Astrocyte of the cerebellum (primary cell): ENCODE measurements around the gene DCPS.

ENCODE experiments used
- DNase-seq: peaks from one replicate; pipeline ENCODE4 v3.0.0-alpha.2; 2011; ENCODE audit warnings: low read depth
- H3K4me3 ChIP-seq: 2 replicates; pipeline ENCODE4 v1.5.1; 2011; ENCODE audit warnings: mild to moderate bottlenecking, low read depth, low read length, moderate library complexity
- in situ Hi-C: cut with HindIII; loops from 2 replicates; pipeline ENCODE4 v1.10.0; 2017; ENCODE audit warnings: low sequenced_read_pairs
- TF ChIP-seq, protein P1 (sequence below): IDR thresholded peaks from 2 replicates; pipeline ENCODE4 v1.5.1; 2012; ENCODE audit warnings: low read length, low read depth, moderate library complexity, mild to moderate bottlenecking; ENCODE audit errors: missing control alignments

Gene DCPS

DNA sequence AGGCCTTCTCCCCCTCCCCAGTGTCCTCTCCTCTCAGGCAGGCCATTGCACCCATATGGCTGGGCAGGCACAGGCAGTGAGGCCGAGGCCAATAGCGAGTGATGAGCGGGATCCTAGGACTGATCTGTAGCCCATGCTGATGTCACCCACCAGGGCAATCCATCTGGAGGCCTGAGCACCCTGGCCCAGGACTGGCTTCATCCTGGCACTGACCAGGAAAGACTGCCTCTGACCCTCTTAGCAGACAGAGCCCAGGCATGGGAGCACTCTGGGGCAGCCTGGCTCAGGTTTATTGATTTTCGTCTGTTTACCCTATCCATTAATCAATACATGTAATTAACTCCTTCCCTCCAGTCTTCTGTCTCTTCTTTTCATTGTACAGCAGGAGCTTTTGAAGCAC, 26.1 kb upstream of the DCPS start:
- no peak for DNase-seq
- TF ChIP-seq, protein P1, sequence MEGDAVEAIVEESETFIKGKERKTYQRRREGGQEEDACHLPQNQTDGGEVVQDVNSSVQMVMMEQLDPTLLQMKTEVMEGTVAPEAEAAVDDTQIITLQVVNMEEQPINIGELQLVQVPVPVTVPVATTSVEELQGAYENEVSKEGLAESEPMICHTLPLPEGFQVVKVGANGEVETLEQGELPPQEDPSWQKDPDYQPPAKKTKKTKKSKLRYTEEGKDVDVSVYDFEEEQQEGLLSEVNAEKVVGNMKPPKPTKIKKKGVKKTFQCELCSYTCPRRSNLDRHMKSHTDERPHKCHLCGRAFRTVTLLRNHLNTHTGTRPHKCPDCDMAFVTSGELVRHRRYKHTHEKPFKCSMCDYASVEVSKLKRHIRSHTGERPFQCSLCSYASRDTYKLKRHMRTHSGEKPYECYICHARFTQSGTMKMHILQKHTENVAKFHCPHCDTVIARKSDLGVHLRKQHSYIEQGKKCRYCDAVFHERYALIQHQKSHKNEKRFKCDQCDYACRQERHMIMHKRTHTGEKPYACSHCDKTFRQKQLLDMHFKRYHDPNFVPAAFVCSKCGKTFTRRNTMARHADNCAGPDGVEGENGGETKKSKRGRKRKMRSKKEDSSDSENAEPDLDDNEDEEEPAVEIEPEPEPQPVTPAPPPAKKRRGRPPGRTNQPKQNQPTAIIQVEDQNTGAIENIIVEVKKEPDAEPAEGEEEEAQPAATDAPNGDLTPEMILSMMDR: no peak
- in situ Hi-C loops: no loop called here
- H3K4me3 ChIP-seq: no peak overlapping the region

DNA sequence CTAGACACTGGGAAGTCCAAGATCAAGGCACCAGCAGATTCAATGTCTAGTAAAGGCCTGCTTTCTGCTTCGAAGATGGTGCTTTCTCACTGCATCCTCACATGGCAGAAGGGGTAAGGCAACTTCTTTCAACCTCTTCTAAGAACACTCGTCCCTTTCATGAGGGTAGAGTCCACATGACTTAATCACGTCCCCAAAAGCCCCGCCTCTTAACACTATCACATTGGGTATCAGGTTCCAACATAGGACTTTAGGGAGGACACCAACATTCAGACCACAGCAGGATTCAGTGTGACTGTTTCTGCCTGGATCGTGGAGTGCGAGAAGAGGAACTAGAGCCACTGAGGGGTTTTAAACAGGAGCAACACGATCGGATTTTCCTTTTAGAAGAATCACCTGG, 24.7 kb upstream of the DCPS start:
- TF ChIP-seq, protein P1: no peak
- in situ Hi-C loops: no loop called here
- DNase-seq: no peak
- H3K4me3 ChIP-seq: no peak overlapping the region

DNA sequence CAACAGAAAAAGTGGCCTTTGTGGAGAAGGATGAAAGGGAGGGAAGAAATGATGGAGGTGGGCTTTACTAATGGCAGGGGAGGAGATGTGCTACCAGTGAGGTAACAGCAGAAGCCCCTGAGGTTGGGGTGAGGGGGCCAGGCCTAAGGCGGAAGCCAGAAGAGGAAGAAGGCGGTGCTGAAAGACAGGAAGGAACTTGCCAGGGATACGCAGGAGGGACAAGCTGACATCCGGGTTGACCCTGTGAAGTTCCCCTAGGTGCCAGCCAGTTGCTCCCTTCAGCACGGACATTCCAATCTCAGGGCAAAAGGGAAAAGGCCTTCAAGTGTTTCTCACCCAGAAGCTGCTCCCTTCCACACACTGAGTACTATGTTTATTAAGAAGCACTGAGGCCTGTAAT, 23.3 kb upstream of the DCPS start:
- H3K4me3 ChIP-seq: no peak overlapping the region
- no peak for DNase-seq
- in situ Hi-C loops: no loop called here
- TF ChIP-seq, protein P1: no peak

DNA sequence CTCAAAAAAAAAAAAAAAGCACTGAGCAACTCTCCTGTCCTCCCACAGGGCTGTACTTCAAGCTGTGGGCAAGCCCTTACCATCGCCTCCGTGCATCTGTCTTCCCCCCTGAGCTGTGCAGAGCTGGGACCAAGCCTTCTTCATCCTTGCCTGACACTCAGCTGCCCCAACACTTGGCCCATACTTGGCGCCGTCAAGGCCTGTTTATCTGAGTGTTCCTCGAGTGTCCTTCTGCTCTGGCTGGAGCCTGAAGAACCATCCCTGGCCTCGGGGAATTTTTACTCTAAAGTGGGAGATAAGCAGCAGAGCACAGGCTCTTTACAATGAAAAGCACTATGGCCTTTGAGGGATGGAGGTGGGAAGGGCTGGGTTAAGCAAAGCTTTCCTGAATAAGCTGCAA, 22.6 kb upstream of the DCPS start:
- TF ChIP-seq, protein P1: no peak
- no peak for DNase-seq
- H3K4me3 ChIP-seq: no peak overlapping the region
- in situ Hi-C loops: no loop called here

DNA sequence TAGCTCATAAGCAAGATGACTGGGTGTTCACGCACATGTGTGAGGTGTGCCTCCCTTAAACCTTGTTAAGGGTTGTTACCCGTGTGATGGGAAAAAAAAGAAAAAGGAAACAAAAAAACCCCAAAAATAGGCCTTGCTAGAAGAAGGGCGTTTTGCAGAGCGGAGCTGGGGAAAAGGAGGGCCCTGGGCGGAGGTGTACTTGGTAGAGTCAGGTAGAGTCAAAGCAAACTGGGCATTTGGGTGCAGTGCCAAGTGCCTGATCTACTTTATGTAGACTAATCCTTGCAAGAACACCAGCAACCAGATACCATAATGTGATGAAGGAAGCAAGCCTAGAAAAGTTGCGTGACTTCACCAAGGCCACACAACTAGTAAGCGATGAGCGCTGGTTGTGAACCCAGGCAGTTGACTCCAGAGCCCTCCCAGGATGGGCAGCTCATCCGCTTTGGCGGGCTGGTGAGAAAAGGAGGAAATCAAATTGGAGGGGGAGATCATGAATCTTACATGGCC, 22.1 kb upstream of the DCPS start:
- TF ChIP-seq, protein P1: no peak
- in situ Hi-C loops: no loop called here
- no peak overlapping the region for H3K4me3 ChIP-seq
- DNase-seq: no peak

DNA sequence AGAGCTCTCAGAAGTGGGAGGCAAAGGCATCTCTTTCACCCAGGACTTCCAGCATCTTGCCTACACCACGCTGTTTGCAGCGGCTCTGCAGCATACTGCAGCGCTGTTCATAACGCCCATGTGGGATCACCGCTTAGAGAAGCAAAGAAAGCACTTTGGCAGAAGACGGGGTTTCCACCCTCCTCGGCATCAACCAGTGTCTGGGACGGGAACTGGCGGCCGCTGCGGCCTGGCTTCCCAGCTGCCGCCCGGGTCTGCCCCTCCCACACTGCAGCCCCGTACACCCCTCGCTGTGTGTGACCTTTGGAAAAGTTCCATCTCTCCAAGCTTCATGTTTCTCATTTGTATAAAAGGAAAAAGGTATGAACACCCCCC, 21.5 kb upstream of the DCPS start:
- TF ChIP-seq, protein P1: no peak
- in situ Hi-C loops: no loop called here
- no peak for DNase-seq
- peak overlapping the region; percentile 57 for H3K4me3 ChIP-seq
